Head of caudate nucleus (tissue), 42 donors: ENCODE results near the gene GATA6.

ENCODE experiments used
- DNase-seq, 42 donors: peaks; one replicate each; pipeline versions ENCODE4 v3.0.0 to v3.0.0-alpha.2; 2020 to 2021; ENCODE audit warnings: mixed read lengths in 7 of 42
- intact Hi-C: fragments of 100-400 bp; cut with DNase I; formaldehyde crosslinking; loops from one replicate; pipeline ENCODE4 v1.15.0; 2022

The GATA6 gene

DNA sequence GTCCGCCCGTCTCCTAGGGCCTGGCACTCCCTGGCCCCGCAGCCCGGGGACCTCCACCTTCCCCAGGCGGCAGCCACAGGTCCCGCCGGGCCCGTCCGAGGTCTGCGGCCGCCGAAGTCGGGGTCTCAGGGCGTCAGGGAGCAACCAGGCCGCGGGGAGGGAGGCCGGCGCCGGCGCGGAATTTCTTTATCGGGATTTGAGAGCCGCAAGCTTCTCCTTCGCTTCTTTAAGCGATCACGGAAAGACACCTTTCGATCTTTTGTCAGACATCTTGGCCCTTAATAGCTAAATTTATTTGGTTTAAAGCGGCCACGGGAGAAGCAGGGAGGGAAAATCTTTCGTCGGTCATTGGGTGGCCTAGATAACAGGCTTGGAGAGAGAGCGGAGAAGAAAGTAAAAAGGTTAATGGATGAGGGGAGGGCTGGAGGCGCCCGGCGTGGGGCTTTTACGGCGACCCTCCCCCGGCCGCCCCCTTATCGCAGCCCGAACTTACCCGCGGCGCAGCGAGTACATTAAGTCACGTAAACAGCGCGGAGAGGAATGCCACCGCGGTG lies 4.3 kb upstream of the GATA6 start:
- intact Hi-C loops, result no loop called here
- peak in 1 of 42 donors; percentile 35 for DNase-seq

DNA sequence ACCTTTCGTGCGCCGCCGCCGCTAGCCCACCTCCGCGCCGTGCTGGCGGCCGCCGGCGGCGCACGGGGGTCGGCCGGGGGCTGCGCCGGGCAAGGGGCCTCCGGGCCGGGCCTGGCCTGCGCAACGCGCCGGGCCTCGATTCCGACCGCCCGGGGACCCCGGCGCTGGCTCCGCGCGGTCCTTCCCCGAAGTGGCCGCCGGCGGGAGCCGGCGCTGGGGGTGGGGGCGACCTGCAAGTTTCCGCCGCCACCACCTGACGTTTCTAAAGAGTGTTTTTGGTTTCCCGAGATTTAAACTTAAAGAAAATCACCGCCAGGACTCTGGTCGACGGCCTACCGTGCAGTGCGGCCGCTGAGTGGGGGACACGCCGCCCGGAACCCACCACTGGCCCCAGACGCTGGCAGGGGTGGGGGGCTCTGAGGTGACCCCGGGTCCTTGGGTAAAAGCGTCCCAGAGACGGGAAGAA lies 3.8 kb upstream of the GATA6 start:
- peak in 1 of 42 donors; percentile 12 for DNase-seq
- intact Hi-C loops, result no loop called here

DNA sequence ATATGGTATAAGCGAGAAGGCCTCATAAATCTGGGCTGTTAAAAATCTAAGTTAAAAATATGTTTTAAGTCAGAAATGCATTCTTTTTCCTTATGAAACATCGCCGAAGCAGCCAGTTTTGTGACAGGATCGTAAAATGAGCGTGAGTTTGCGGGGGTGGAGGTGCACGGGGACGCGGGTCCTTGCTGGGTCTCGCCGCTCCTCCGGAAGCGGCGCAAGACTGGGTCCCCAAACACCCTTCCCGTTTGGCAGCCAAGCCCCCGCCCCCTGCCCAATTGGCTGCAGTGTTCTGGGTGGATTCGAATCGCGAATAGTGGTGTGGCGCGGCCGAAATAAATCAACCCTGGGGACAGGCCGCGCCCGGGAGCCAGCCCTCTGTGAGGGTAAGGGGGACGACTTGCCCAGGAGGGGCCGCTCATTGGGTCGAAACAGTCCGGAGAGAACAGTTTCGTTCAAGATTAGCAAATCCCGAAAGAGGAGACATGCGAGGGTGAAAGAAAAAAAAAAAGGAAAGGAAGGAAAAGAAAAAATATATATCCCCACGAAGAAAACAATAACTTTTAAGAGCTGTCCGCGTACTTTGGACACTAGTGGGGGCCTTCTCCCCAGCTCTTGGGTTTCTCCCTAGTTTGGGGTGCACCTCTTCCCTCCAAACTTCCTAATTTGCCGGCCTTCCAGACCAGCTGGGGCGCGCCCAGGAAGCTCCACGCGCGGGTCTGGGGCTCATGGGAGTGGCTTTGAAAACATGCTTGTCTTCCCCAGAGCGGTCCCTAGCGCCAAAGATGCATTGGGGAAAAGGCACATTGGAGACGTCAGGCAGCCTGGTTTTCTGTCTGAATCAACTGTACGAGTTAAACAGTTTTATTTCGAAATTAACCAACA lies 3.1 kb upstream of the GATA6 start:
- intact Hi-C loops, result no loop called here
- DNase-seq, result peak in 1 of 42 donors; percentile 35

DNA sequence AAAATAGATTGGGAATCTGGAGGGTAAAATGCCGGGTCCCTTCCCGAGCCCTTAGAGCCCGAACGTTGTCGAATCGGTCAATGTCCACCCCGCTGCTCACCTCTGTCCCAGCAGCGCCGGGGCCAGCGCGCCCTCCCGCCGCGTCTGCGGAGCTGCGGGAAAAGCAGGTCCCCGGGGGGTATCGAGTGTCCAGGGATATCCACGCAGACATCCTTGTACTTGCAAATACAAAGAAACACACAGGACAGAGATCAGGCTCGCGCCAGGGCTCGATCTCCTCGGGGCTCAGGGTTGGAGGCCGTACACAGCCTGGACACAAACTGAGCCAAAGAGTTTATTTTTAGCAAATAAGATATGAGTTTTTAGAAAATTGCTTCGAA lies 2.3 kb upstream of the GATA6 start:
- DNase-seq, result peak in 1 of 42 donors; percentile 32
- intact Hi-C loops, result no loop called here

DNA sequence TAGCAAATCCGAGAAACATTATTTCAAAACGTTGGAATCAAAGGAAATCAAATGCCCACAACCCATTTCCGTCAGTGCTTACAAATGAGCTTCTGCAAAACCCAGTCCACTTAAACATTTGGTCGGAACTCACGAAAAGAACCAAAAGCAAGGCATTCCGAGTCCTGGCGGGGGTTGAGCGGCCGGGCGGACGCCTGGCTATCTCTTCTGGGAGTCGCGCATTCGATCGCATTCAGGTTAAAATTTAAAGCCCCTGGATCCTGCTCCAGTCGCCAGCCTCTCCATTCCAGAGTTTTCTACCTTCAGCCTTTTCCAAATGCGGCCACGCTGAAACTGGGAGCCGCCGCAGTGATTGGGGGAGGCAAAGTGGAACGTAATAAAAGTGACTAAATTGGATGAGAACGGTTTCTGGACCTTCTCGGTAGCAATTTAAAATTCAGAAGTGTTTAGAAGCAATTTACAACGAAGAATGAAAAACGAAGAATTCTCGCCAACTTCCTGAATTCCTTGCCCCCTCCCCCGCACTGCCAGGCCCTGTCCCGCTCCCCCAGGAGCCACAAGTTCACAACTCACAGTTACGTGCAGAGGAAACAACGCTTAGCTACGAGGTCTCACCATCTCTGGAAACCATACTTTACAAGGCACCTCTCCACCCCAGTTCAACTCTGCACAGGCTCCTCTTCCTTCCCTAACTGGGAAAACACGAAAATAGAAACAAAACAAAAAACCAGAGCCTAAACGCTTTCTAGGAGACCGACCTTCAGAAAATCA lies 1.7 kb upstream of the GATA6 start:
- intact Hi-C loops, result no loop called here
- peak in 1 of 42 donors; percentile 33 for DNase-seq

DNA sequence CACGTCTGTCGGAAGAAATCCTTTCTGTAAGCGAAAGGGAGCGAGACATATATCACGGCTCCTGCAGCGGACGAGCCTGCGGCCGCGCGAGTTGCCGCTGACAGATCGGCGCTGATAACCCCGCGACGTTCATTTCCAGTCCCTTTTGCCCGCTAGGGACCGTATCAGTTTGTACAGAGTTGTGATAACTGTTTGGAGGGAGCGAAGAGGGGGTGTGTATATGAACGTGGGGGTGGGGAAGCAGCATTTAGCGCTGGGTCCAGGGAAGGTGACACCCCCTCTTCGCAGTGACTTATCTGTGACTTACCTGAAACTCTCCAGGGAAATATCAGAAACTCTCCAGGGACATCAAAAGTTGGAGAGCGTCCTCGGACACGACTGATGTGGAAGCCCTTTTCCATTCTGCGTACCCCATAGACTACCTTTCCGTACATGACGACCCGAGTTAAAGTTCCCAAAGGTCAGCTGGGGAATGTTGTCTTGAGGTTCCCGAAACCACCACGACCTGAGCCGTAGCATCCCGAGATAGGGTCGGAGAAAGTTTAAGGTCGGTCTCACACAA lies 948 bp upstream of the GATA6 start:
- intact Hi-C loops, result no loop called here

DNA sequence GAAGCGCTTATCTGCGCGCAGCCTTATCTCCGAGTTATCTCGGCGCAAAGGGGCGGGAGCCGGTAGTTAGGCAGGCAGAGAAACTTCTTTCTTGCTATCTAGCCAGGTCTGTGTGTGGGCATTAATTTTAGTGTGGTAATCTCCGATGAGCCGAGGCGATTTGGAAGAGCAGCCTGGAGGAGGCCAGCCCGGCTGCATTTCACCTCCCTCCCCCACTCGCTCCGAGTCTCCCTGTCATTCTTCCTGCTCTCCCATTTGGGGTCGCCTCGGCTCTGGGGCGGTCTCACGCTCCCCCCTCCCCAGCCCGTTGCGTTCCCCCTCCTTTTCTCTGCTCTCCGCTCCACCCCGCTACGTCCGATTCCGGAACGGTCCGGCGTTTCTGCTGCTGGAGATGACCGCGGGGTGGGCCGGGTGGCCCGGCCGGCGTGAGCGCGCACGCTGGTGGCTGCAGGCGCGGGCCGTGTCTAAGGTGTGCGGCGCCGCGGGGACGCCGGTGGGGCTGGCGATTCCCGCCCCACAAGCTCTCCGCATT lies 566 bp downstream of the GATA6 start:
- intact Hi-C loops, result no loop called here
- DNase-seq, result peak in 1 of 42 donors; percentile 40

More for the DNA sequence above, 948 bp upstream of the GATA6 start:
- peak in 1 of 42 donors; percentile 41 for DNase-seq

DNA sequence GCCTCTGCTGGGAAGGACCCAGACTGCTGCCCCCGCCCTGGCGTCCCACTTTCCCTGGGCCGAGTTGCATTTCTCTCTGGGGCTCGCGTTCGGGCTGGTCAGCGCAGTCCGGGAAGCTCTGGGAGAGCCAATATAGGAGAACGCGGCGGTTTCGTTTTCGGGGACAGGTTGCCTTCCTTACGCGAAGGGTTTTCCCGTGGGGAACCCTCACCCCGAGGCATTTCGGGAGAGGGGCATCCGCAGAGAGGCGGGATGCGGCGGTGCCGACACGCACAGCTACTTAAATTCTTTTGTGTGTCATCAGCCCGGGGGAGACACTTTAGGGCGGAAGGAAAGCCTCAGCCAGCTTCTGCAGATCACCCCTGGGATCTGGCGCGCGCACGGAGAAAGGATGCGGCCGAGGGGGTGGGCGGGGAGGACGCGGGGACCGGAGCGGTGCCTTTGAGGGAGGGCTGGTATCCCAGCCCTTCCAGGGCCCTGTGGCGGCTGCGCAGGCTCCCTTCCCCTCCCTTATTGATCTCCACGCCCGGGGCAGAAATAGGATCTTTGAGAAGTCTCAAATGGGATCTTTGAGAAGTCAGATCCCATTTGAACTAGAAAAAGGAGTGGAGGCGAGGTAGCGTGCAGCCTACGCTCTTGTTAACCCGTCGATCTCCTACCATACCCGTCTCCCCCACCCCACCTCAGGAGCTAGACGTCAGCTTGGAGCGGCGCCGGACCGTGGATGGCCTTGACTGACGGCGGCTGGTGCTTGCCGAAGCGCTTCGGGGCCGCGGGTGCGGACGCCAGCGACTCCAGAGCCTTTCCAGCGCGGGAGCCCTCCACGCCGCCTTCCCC lies 1.2 kb downstream of the GATA6 start:
- peak in 1 of 42 donors; percentile 43 for DNase-seq
- intact Hi-C loops, result no loop called here

DNA sequence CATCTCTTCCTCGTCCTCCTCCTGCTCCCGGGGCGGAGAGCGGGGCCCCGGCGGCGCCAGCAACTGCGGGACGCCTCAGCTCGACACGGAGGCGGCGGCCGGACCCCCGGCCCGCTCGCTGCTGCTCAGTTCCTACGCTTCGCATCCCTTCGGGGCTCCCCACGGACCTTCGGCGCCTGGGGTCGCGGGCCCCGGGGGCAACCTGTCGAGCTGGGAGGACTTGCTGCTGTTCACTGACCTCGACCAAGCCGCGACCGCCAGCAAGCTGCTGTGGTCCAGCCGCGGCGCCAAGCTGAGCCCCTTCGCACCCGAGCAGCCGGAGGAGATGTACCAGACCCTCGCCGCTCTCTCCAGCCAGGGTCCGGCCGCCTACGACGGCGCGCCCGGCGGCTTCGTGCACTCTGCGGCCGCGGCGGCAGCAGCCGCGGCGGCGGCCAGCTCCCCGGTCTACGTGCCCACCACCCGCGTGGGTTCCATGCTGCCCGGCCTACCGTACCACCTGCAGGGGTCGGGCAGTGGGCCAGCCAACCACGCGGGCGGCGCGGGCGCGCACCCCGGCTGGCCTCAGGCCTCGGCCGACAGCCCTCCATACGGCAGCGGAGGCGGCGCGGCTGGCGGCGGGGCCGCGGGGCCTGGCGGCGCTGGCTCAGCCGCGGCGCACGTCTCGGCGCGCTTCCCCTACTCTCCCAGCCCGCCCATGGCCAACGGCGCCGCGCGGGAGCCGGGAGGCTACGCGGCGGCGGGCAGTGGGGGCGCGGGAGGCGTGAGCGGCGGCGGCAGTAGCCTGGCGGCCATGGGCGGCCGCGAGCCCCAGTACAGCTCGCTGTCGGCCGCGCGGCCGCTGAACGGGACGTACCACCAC lies 2.1 kb downstream of the GATA6 start:
- DNase-seq, result peak in 1 of 42 donors; percentile 33
- intact Hi-C loops, result no loop called here

DNA sequence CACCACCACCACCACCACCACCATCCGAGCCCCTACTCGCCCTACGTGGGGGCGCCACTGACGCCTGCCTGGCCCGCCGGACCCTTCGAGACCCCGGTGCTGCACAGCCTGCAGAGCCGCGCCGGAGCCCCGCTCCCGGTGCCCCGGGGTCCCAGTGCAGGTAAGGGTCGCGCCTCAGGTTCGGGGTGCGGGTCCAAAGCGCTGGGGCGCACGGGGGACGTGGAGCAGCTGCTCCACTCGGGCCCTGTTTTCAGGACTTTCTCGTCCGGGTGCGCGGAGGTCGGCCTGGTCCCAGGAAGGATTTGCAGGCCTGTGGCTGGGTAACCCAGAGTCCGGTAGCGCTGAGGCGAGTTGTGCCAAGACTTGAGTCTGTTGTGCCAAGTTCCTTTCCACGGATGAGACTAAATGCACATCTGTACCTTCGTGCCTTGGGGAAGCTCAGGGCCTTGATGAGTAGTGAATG lies 2.8 kb downstream of the GATA6 start:
- peak in 1 of 42 donors; percentile 31 for DNase-seq
- intact Hi-C loops, result no loop called here

DNA sequence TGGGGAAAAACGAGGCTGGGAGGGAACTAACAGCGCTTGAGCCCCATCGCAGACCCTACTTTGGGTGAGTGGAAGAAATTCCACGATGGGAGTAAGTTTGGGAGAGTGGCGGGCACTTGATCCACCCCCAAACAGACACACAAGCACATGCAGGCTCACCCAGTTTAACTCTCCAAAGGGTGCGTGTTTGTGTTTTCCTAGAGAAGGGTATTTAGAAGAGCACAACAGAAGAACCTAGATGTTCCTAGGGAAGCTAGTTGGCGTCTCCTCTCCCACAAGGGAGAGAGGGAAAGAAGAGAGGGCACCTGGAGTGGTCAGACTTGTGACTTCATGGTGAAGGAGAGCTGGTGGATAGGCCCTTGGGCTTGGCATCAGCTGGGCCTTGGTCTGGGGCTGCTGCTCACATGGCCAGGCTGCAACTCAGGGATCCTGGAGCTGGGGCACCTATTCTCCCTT lies 3.2 kb downstream of the GATA6 start:
- peak in 2 of 42 donors; percentile 30 to 36 for DNase-seq
- intact Hi-C loops, result no loop called here

DNA sequence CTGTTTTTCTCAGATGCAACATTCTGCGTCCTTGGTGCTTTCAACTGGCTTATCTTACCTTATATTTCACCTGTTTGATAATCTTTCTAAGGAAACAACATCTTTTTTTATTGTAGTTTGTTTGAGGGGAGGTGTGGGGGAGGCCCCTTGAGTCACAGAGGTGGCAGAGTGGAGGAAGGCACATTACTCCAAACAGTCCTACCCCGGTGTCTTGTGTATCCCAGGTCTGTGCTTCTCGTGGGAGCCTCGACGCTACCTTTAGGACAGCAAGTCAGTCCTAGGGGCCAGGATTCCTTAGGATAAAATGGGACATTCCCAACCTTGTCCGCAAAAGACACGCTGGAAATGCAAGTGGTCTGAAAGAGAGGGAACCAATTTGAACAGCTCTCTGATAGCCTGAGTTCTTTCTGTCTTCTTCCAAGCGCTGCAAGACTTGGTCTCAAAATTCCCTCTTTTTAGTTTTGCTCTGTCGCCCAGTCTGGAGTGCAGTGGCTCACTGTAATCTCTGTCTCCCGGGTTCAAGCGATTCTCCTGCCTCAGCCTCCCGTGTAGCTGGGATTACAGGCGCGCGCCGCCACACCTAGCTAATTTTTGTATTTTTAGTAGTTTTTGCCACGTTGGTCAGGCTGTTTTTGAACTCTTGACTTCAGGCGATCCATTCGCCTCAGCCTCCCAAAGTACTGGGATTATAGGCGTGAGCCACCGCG lies 4.0 kb downstream of the GATA6 start:
- DNase-seq, result peak in 2 of 42 donors; percentile 14 to 22
- intact Hi-C loops, result no loop called here

DNA sequence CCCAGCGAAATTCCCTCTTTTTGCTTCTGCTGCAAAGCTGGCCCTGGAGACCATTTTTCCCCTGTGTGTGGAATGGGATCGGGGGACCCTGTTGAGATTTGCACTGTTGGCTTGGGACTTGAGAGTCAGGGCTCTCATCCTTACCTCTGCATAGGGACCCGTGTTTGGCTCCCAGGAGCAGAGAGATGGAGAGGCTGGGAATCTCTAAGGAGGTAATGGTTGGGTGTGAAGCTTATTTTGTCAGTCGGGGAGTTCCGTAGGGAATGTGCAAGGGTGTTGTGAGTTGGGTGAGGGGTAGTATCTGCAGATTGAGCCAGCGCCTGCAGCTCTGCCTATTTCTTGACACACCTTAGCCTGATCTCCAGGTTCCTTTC lies 4.5 kb downstream of the GATA6 start:
- intact Hi-C loops, result no loop called here
- peak in 2 of 42 donors; percentile 25 to 33 for DNase-seq

DNA sequence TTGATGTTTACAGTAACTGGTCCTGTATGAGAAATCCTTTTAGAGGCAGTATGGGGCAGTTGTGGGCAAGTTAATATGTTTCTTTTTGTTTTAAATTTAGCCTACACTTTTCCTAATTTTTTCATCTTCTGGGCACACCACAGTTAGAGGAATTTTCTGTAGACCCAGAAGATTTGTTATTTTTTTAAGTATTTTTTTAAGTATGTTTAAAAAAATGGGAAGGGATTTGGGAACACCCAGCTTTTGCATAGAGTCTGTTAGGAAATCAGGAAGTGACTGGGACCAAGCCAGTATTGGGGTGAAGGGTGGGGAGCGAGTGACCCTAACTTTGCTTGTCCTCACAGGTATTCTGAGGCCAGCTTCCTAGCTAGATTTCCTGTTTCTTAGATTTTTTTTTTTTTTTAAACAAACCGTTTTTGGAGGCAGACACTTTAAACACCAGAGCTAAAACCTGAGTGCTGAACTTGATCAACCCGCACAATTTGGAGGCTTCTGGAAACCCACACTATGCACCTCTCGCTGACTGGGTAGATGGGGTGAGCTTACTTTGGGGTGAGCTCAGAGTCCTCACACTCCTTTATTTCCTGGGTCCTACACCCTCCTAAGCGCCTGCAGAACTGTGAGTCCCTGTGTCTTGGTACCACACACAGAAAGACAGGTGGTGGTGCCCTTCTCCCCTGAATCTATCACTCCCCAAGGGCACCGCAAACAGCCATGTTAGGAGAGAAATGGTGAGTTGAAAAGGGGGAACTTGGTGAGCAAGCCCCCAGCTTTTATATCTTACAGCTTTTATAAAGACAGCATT lies 5.2 kb downstream of the GATA6 start:
- intact Hi-C loops, result no loop called here

DNA sequence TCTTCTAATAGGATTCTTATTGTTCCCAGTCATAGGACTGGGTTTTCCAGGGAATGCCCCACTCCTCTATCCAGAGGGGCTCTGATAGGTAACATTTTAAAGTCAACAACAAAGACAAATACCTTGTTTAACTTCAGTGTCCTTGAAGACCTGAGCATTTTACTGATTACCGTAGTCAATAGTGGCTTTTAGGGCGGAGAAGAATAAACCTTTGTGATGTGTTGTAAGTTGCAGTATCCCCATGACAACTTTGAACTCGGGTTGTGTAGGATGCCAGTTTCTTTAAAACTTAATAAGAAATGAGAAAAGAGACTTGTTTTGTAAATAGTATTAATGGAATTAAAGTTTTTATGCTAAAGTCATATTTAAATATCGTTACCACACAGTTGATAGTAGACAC lies 6.0 kb downstream of the GATA6 start:
- intact Hi-C loops, result no loop called here
- no peak for DNase-seq

More for the DNA sequence above, 5.2 kb downstream of the GATA6 start:
- DNase-seq, result peak in 2 of 42 donors; percentile 26 to 27
